IPS-20b (cell line): ENCODE results near the gene FTH1.

ENCODE experiments used
- H3K27ac ChIP-seq: one replicate; pipeline ENCODE4 v1.5.1; 2013; ENCODE audit warnings: low read length
- H3K27me3 ChIP-seq: 2 replicates; pipeline ENCODE4 v1.6.1; 2013; ENCODE audit warnings: mild to moderate bottlenecking, low read length, inconsistent platforms; ENCODE audit not compliant: insufficient read depth
- H3K36me3 ChIP-seq: 2 replicates; pipeline ENCODE4 v1.6.1; 2013; ENCODE audit warnings: low read depth, mild to moderate bottlenecking, inconsistent platforms, low read length, moderate library complexity; ENCODE audit not compliant: insufficient read depth
- H3K4me1 ChIP-seq: 2 replicates; pipeline ENCODE4 v1.6.1; 2013; ENCODE audit warnings: mild to moderate bottlenecking, control low read depth, inconsistent platforms, low read length, moderate library complexity; ENCODE audit not compliant: insufficient read depth
- H3K4me3 ChIP-seq: 2 replicates; pipeline ENCODE4 v1.5.1; 2013; ENCODE audit warnings: mild to moderate bottlenecking, low read length, inconsistent platforms
- H3K9ac ChIP-seq: 2 replicates; pipeline ENCODE4 v1.6.1; 2013; ENCODE audit warnings: low read depth, mild to moderate bottlenecking, inconsistent platforms, low read length, moderate library complexity
- H3K9me3 ChIP-seq: 2 replicates; pipeline ENCODE4 v1.6.1; 2013; ENCODE audit warnings: mild to moderate bottlenecking, low read depth, low read length, inconsistent platforms; ENCODE audit not compliant: insufficient read depth

The FTH1 gene

DNA sequence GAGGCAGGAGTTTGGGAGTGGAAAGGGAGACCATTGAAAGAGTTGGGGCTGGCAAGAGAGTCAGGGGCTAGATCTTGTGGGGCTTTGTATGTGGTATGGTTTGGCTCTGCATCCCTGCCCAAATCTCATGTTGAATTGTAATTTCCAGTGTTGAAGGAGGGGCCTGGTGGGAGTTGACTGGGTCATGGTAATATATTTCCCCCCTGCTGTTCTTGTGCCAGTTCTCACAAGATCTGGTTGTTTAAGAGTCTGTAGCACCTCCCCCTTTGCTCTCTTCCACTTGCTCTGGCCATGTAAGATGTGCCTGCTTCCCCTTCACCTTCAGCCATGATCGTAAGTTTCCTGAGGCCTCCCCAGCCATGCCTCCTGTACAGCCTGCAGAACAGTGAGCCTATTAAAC, 39.9 kb downstream of the FTH1 start:
- Histone ChIP-seq H3K4me1 (peaks cover 11% of the 10 kb centered on the region; the same call in 1 of the 2 replicates), H3K36me3 (no peaks in the 10 kb centered on the region), H3K9ac (no peak overlapping the region), H3K27ac (no peak overlapping the region), H3K4me3 (no peak overlapping the region), H3K27me3 (no peaks in the 10 kb centered on the region), H3K9me3 (no peaks in the 10 kb centered on the region)

GRCh38 chr11:61926235-61926634, 41.2 kb downstream of the FTH1 start:
- Histone ChIP-seq H3K27me3 (no peaks in the 10 kb centered on the region), H3K27ac (no peak overlapping the region), H3K9ac (no peak overlapping the region), H3K4me1 (peaks cover 11% of the 10 kb centered on the region; the same call in 1 of the 2 replicates), H3K4me3 (no peak overlapping the region), H3K9me3 (no peaks in the 10 kb centered on the region), H3K36me3 (no peaks in the 10 kb centered on the region)

DNA sequence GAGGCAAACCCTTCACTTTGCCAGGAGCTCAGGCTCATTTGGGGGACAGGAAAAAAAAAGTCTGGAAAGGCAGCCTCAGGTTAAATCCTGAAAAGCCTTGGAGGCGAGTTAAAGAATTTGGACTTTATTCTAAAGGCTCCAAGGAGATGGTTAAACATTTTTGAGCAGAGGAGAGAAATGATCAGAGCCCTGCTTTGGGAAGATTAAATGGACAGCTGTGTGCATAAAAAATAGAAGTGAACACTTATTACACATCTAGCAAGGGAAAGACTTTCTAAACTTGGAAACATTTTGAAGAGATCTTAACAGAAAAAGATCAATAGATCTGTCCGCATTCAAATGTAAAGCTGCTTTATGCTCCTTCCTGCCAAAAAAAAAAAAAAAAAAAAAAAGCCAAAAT, 41.7 kb downstream of the FTH1 start:
- Histone ChIP-seq H3K9ac (no peak overlapping the region), H3K27ac (no peak overlapping the region), H3K9me3 (no peaks in the 10 kb centered on the region), H3K27me3 (no peaks in the 10 kb centered on the region), H3K4me3 (no peak overlapping the region), H3K4me1 (peaks cover 11% of the 10 kb centered on the region; the same call in 1 of the 2 replicates), H3K36me3 (no peaks in the 10 kb centered on the region)

DNA sequence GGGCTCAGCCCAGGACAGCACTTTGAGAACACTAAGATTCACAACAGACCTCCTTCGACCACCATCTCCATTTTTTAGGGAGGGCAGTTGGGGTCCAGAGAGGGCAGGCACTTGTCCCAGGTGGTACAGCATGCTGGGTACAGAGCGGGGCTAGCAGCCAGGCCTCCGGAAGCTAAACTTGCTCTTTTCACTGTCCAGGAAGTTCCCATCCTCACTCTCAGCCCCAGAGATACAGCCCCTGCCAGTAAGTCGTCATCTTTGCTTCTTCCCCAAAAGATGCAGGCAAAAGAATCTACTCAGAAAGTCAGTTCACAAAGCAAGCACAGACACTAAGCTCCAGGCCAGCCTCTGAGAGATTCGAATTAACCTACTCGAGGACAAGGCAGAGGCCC, 43.4 kb downstream of the FTH1 start:
- peaks cover 11% of the 10 kb centered on the region; the same call in 1 of the 2 replicates for H3K4me1 ChIP-seq
- H3K4me3 ChIP-seq: no peak overlapping the region
- no peak overlapping the region for H3K27ac ChIP-seq
- no peaks in the 10 kb centered on the region for H3K36me3 ChIP-seq
- H3K27me3 ChIP-seq: peaks cover 4% of the 10 kb centered on the region
- H3K9me3 ChIP-seq: no peaks in the 10 kb centered on the region
- H3K9ac ChIP-seq: peak overlapping the region; percentile 30; the same call in 1 of the 2 replicates

DNA sequence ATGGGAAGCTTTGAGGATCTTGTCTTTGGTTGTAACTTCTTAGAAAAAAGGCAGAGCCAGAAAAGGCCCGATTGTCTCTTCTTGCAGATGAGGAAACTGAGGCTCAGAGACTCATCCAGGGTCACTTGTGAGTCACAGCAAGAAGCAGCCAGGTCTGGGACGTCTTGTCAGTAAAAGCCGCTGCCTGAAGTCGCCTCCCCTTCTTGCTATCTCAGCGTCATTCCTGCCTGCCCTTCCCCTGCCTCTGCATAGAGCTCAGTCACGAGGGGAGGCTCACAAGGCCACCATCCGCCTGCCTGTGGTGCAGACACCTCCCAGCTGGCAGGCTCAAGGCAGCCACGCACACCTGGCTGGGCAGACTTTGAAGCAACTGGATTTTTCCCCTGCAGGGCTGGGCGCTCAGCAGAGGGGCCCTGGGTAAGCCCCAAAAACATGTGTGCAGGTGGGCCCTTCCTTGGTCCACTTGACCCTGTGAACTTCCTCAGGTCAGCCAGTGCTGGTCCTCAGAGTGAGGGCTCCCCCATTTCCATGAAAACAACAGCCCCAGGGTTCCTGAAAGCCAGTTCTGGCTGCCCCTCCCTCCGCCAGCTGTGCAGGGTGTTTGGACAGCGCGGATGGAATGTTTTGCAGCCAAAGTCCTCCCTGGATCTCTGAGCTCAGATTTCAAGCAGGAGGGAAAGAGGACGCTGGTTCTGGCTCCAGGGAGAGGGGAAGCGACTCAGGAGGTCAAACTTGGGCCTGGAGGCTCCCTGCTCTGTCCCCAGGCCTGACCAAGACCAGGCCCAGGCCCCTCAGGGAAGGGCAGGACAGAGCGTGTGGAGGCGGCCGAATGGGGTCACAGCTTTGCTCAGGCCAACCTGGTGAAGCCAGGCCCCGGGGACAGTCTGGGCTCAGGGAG, 44.0 kb downstream of the FTH1 start:
- Histone ChIP-seq H3K36me3 (no peaks in the 10 kb centered on the region), H3K9ac (peak overlapping the region; percentile 30; the same call in 1 of the 2 replicates), H3K4me1 (peaks cover 11% of the 10 kb centered on the region; the same call in 1 of the 2 replicates), H3K4me3 (no peak overlapping the region), H3K9me3 (no peaks in the 10 kb centered on the region), H3K27ac (no peak overlapping the region), H3K27me3 (peaks cover 10% of the 10 kb centered on the region)

DNA sequence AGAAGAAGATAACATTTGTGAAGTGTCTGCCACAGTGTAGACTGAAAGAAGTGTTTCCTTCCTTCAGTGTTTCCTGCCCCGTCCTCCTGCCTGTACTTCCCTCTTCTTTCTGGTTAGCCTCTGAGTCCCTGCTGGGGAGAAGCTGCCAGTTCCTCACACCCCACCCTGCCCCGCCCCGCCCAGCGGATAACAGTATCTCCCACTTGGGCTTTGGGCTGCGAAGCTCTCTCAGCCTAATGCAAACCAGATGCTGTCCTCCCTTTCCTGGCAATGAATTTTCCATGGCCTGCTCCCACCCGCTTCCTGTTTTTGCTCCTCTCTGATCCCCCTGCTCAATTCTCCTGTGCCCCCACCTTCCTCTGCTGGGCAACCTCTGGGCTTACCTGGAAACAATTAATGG, 44.9 kb downstream of the FTH1 start:
- H3K36me3 ChIP-seq: no peaks in the 10 kb centered on the region
- no peak overlapping the region for H3K9ac ChIP-seq
- H3K4me1 ChIP-seq: peaks cover 11% of the 10 kb centered on the region; the same call in 1 of the 2 replicates
- H3K27ac ChIP-seq: no peak overlapping the region
- H3K9me3 ChIP-seq: no peaks in the 10 kb centered on the region
- H3K27me3 ChIP-seq: peaks cover 19% of the 10 kb centered on the region
- H3K4me3 ChIP-seq: no peak overlapping the region

DNA sequence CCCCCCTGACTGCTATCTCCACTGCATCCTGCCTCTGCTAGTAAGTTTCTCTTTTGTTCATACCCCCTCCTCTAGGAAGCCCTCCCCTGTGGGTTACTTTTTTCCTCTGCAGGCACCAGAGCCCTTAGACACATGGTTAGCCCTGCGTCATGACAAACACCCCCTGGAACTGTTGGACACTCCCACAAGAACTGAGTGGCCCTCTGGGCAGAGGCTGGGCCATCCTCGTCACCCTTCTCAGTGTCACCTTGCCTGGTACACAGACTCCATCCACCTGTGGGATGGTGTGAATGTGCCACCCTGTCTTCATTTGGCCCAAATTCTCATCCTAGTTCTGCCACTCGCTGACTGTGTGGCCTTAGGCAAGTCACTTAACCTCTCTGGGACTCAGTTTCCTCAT, 46.0 kb downstream of the FTH1 start:
- H3K9me3 ChIP-seq: no peaks in the 10 kb centered on the region

DNA sequence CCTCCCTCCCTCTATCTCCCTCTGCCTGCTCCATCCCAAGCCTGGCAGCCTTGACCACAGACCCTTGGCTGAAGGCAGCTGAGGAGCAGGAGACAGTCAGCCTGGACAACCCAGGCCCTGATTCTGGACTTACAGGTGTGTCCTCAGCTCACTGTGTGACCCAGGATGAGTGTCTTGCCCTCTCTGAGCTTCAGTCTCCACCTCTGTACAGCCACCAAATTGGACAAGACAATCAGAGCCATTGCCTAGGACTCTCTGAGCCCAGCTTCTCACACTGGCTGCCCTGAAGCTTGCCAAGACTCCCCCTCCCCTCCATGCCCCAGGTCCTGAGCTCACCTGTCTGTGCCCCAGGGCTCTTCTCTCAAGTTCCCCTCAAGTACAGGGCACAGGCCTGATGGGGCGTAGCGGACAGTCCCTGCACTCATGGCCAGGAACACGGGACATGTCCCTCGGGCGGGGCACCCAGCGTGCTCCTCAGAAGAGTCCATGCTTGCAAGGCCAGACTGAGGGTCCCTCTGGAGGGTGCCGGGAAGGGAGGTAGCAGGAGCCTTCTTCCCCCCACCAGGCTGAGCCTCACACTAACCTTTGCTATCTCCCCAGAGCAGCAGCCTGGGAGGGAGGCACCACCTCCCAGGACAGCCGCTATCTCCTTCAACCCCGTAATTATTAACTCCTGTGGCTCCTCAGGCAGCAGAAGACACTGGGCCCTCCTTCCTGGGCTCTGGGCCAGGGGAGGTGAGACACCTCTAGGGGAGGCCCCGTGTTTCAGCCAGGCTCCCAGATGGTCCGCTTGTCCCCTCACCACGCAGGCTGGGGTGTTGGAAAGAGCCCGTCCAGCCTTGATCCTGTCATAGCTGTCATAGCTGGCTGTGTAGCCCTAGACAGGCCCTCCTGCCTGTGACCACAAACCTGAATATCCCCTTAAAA, 47.5 kb downstream of the FTH1 start:
- Histone ChIP-seq H3K4me3 (no peak overlapping the region), H3K9me3 (no peaks in the 10 kb centered on the region), H3K36me3 (no peaks in the 10 kb centered on the region), H3K27ac (no peak overlapping the region), H3K9ac (no peak overlapping the region), H3K27me3 (peaks cover 31% of the 10 kb centered on the region), H3K4me1 (peaks cover 11% of the 10 kb centered on the region; the same call in 1 of the 2 replicates)

More for the DNA sequence above, 46.0 kb downstream of the FTH1 start:
- Histone ChIP-seq H3K4me1 (peaks cover 11% of the 10 kb centered on the region; the same call in 1 of the 2 replicates), H3K27ac (no peak overlapping the region), H3K36me3 (no peaks in the 10 kb centered on the region), H3K9ac (no peak overlapping the region), H3K4me3 (no peak overlapping the region), H3K27me3 (peaks cover 27% of the 10 kb centered on the region)

- H3K27me3 ChIP-seq: peaks cover 31% of the 10 kb centered on the region
- no peaks in the 10 kb centered on the region for H3K9me3 ChIP-seq
- H3K36me3 ChIP-seq: no peaks in the 10 kb centered on the region
- H3K27ac ChIP-seq: no peak overlapping the region
- peaks cover 11% of the 10 kb centered on the region; the same call in 1 of the 2 replicates for H3K4me1 ChIP-seq
- H3K9ac ChIP-seq: no peak overlapping the region
- no peak overlapping the region for H3K4me3 ChIP-seq
Measured at GRCh38 chr11:61918938-61919704, 48.3 kb downstream of the FTH1 start.

- no peaks in the 10 kb centered on the region for H3K9me3 ChIP-seq
- H3K36me3 ChIP-seq: no peaks in the 10 kb centered on the region
- no peak overlapping the region for H3K9ac ChIP-seq
- no peak overlapping the region for H3K27ac ChIP-seq
- peak overlapping the region; percentile 66; the same call in 1 of the 2 replicates for H3K4me3 ChIP-seq
- H3K4me1 ChIP-seq: peaks cover 7% of the 10 kb centered on the region; the same call in 1 of the 2 replicates
- H3K27me3 ChIP-seq: peaks cover 31% of the 10 kb centered on the region
Measured at GRCh38 chr11:61918251-61918937, 49.0 kb downstream of the FTH1 start.
